Ishikawa (cell line): ENCODE measurements around the gene TNFSF4.

Experiments used
- EGR1 ChIP-seq: IDR thresholded peaks from 2 replicates; pipeline ENCODE4 v1.6.1; 2012
- EP300 ChIP-seq: IDR thresholded peaks from 2 replicates; pipeline ENCODE4 v1.6.1; 2012; ENCODE audit warnings: borderline replicate concordance
- NFIC ChIP-seq: IDR thresholded peaks from 2 replicates; pipeline ENCODE4 v1.6.1; 2012
- TAF1 ChIP-seq: IDR thresholded peaks from 2 replicates; pipeline ENCODE4 v1.6.1; 2012; ENCODE audit warnings: low read depth, mild to moderate bottlenecking
- ZBTB7A ChIP-seq: IDR thresholded peaks from 2 replicates; pipeline ENCODE4 v1.6.1; 2012; ENCODE audit warnings: low read depth
- TF ChIP-seq, protein P1 (sequence below): IDR thresholded peaks from 2 replicates; pipeline ENCODE4 v1.6.1; 2012
- TF ChIP-seq, protein P2 (sequence below): IDR thresholded peaks from 2 replicates; pipeline ENCODE4 v1.6.1; 2012

The TNFSF4 gene

GRCh38 chr1:173134029-173134428, 73.1 kb downstream of the TNFSF4 start:
- TF ChIP-seq ZBTB7A: no peak
- TF ChIP-seq TAF1: no peak
- TF ChIP-seq, protein P1, sequence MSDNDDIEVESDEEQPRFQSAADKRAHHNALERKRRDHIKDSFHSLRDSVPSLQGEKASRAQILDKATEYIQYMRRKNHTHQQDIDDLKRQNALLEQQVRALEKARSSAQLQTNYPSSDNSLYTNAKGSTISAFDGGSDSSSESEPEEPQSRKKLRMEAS: no peak
- TF ChIP-seq EP300: no peak
- TF ChIP-seq, protein P2, sequence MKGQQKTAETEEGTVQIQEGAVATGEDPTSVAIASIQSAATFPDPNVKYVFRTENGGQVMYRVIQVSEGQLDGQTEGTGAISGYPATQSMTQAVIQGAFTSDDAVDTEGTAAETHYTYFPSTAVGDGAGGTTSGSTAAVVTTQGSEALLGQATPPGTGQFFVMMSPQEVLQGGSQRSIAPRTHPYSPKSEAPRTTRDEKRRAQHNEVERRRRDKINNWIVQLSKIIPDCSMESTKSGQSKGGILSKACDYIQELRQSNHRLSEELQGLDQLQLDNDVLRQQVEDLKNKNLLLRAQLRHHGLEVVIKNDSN: no peak
- TF ChIP-seq NFIC: no peak
- no peak for TF ChIP-seq EGR1
